Measurements from ENCODE around the gene CAGE1. TPM values are rescaled to one million over a fixed set of nuclear protein-coding genes. Genes with fewer than 3 reads are reported as not detected.

CAGE1 gene
- total RNA-seq, 1 experiment from 2014 or later: 0.16 TPM

DNA sequence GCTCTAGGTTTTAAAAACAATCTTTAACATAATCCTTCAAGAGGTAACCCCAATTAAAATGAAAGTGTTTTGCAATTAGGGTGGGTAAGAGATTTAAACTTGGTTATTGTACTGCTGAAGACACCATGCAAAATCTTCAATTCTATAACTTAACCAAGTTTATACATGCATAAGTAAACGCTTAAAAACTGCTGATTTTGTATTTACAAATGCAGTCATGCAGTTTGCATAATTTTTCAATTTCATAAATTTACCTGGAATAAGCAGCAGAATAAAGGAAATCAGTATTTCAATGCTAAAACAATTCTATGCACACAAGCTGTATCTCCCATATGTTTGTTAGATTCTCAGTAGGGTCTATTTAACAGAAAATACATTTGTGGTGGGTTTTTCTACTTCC, 99.5 kb downstream of the CAGE1 start:
- Histone ChIP-seq H3K9me3 (replicated peaks) (no peaks in the 10 kb centered on the region), H3K27me3 (no peaks in the 10 kb centered on the region), H3K4me3 (no peak overlapping the region), H3K36me3 (peaks cover 11% of the 10 kb centered on the region), H3K4me1 (no peaks in the 10 kb centered on the region), H3K27ac (no peak overlapping the region)
- DNase-seq: no peak

GRCh38 chr6:7285416-7285815, 104.1 kb downstream of the CAGE1 start:
- Histone ChIP-seq H3K36me3 (peaks cover 5% of the 10 kb centered on the region), H3K4me3 (no peak overlapping the region), H3K27me3 (no peaks in the 10 kb centered on the region), H3K9me3 (replicated peaks) (no peaks in the 10 kb centered on the region), H3K27ac (no peak overlapping the region), H3K4me1 (no peaks in the 10 kb centered on the region)
- DNase-seq: no peak

DNA sequence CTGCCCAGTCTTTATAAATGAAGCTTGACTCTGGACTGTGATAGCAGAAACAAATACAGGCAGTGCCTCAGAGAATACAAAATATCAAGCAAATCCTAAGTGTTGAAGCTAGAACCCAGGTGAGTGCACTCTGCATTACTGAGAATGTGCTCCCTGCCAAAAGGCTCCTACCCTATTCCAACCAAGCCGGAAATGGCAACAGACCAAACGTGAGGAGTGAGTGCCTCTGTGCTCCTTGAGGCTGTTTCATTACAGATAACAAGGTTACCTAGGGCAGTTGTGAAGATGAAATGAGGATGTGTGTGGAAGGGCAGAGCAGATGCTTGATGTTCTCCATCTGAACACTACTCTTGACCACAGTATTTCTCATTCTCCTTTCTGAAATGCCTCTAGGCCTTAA, 105.9 kb downstream of the CAGE1 start:
- Histone ChIP-seq H3K4me3 (no peak overlapping the region), H3K27me3 (no peaks in the 10 kb centered on the region), H3K27ac (no peak overlapping the region), H3K4me1 (no peaks in the 10 kb centered on the region), H3K36me3 (peaks cover 5% of the 10 kb centered on the region; the same call in 1 of the 2 replicates), H3K9me3 (replicated peaks) (no peaks in the 10 kb centered on the region)
- no peak for DNase-seq

- Histone ChIP-seq H3K9me3 (replicated peaks) (no peaks in the 10 kb centered on the region), H3K27ac (no peak overlapping the region), H3K36me3 (0 out of 2 replicates have a peak, but pooled peaks cover 2% of the 10 kb centered on the region), H3K4me3 (no peak overlapping the region), H3K27me3 (no peaks in the 10 kb centered on the region), H3K4me1 (no peaks in the 10 kb centered on the region)
- DNase-seq: no peak
Observed at GRCh38 chr6:7282097-7282906, 107.2 kb downstream of the CAGE1 start.

Other genes starting within 250 kb of the CAGE1 start
- gene SSR1, start 76.5 kb downstream of the CAGE1 start, total RNA-seq (2014; rRNA removed; shearing (Covaris generic)): 50.2 and 52.1 TPM in 2 replicates
- 17.8 and 21.3 TPM in 2 replicates for gene RIOK1, start 66 bp upstream of the CAGE1 start, total RNA-seq (2014; rRNA removed; shearing (Covaris generic))
- not detected in 2 replicates for gene DSP, start 151.9 kb upstream of the CAGE1 start, total RNA-seq (2014; rRNA removed; shearing (Covaris generic))
- 20.1 and 25.3 TPM in 2 replicates for gene SNRNP48, start 200.5 kb upstream of the CAGE1 start, total RNA-seq (2014; rRNA removed; shearing (Covaris generic))

Measured in SJCRH30 (cell line).